Measurements from ENCODE around the gene FAM209A.

- TF ChIP-seq CTCF (IDR thresholded peaks at IDR 0.05) (no peak), POLR2A (IDR thresholded peaks at IDR 0.05) (no peak), POLR2AphosphoS5 (IDR thresholded peaks at IDR 0.05) (no peak)
Measured at GRCh38 chr20:56572172-56572571, 47.6 kb downstream of the FAM209A start.

Measured in breast epithelium (tissue), 3 donors.